GM18873 (cell line): Measurements from ENCODE around the gene CCDC71.

Source experiments
- ATAC-seq: cut with Tn5 transposase; IDR thresholded peaks from one replicate; pipeline ENCODE4 v1.9.1; 2021; ENCODE audit warnings: mild to moderate bottlenecking, moderate library complexity, moderate number of reproducible peaks; ENCODE audit not compliant: unreplicated experiment, low FRiP score

CCDC71 gene

GRCh38 chr3:49132437-49133225, 33.5 kb downstream of the CCDC71 start, which contains the start of gene LAMB2:
Gene LAMB2, minus strand, starts transcription at chr3:49133050. Its CDS starts 183 bp downstream, at chr3:49132867.
- ATAC-seq: no peak

DNA sequence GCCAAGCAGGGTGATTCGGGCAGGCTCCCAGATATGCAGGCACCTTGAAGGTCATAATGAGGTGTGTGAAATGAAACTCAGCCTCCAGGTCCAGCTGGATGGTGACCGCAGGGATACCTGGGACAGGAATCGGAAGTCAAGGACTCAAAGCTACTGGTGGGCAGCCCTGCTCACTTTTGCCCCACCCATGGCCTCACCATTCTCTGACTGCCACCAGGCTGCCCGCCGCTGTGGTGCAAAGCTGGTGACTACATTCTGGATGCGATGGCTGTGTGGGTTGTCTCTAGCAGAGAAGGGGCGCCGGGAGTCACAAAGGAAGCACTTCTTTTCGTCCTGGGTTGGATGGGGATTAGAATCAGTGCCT, 34.1 kb downstream of the CCDC71 start:
- no peak for ATAC-seq

DNA sequence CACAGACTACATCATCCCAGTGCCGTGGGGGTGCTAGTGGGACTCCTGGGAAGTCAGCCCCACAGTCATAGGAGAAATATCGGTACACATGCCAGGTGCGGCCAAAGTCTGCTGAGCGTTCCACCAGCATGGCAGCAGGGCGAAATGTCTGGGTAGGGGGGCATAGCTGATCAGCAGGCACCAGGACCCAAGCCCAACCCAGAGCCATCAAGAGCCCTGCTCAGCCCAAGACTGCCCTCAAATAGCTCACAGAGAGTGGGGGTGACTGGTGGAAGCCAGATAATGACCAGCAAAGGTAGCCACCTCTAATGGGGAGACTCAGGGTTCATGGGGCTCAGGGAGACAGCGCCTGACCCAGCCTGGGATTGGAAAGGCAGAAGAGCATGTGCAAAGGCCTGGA, 34.6 kb downstream of the CCDC71 start:
- no peak for ATAC-seq

GRCh38 chr3:49131040-49131439, 35.1 kb downstream of the CCDC71 start:
- no peak for ATAC-seq

GRCh38 chr3:49124991-49125670, 41.0 kb downstream of the CCDC71 start:
- no peak for ATAC-seq

GRCh38 chr3:49124203-49124602, 41.9 kb downstream of the CCDC71 start:
- ATAC-seq: no peak

- ATAC-seq: no peak
These were observed 42.4 kb downstream of the CCDC71 start for GRCh38 chr3:49123687-49124086.

- no peak for ATAC-seq
These were observed 43.1 kb downstream of the CCDC71 start for GRCh38 chr3:49122886-49123545.

- ATAC-seq: no peak
These were observed 43.7 kb downstream of the CCDC71 start for GRCh38 chr3:49122451-49122850.

- no peak for ATAC-seq
These were observed 44.1 kb downstream of the CCDC71 start for GRCh38 chr3:49122022-49122421.

GRCh38 chr3:49121132-49121736, 44.9 kb downstream of the CCDC71 start:
- no peak for ATAC-seq

GRCh38 chr3:49120438-49121131, 45.5 kb downstream of the CCDC71 start, which contains the start of gene USP19:
Gene USP19, minus strand, starts transcription at chr3:49120823. Its CDS starts 1,678 bp downstream, at chr3:49119145.
- peak; percentile 69 for ATAC-seq

DNA sequence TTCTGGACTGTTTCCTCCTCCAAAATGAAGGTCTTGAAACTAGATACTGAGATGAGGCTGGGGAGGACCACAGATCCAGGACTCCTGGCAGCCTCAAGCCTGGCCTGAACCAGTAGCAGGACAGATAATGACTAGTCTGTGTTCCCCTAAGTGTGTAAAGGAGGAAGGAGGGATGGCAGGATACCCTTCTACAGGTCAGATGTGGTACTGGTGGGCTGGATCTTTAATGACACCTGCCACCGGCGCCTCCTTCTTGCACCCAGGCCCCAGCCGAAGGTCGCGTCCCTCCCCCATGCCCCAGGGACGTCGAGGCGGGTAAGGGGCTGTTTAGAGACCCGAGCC, 46.1 kb downstream of the CCDC71 start:
- no peak for ATAC-seq

- ATAC-seq: no peak
These were observed 46.7 kb downstream of the CCDC71 start for GRCh38 chr3:49119439-49119838.

GRCh38 chr3:49119036-49119435, 47.1 kb downstream of the CCDC71 start:
- ATAC-seq: no peak
